Keratinocyte (primary cell): ENCODE measurements around the gene CNTNAP5. TPM values are rescaled to one million over a fixed set of nuclear protein-coding genes. Genes with fewer than 3 reads are reported as not detected.

Experiments used
- DNase-seq: peaks from one replicate; pipeline ENCODE4 v3.0.0-alpha.2; 2011; ENCODE audit warnings: low read depth, missing footprints, low spot score
- FAIRE-seq: peaks from 2 replicates; lab custom pipeline; 2011; peaks lifted over from hg19 to GRCh38; lab: Jason Lieb, UNC
- H2AFZ ChIP-seq: 2 replicates; pipeline ENCODE4 v1.6.0; 2012; ENCODE audit warnings: low read length, control low read depth, inconsistent platforms; ENCODE audit not compliant: control insufficient read depth
- H3K27ac ChIP-seq: 2 replicates; pipeline ENCODE4 v1.5.1; 2011; ENCODE audit warnings: low read length; ENCODE audit not compliant: control insufficient read depth, insufficient read depth
- H3K27me3 ChIP-seq: 3 replicates; pipeline ENCODE4 v1.6.0; 2011; ENCODE audit warnings: low read length; ENCODE audit not compliant: control insufficient read depth, insufficient read depth; ENCODE audit errors: extremely low read depth
- H3K36me3 ChIP-seq, 2 experiments: 2 replicates in 1 of 2; 3 replicates in 1 of 2; pipeline ENCODE4 v1.5.1; 2011; ENCODE audit warnings: low read length in 2 of 2, mild to moderate bottlenecking in 1 of 2; ENCODE audit not compliant: control insufficient read depth in 2 of 2, insufficient read depth in 2 of 2; ENCODE audit errors: extremely low read depth in 1 of 2
- H3K4me1 ChIP-seq: 3 replicates; pipeline ENCODE4 v1.5.1; 2011; ENCODE audit warnings: low read length; ENCODE audit not compliant: control insufficient read depth, insufficient read depth; ENCODE audit errors: extremely low read depth
- H3K4me2 ChIP-seq: 3 replicates; pipeline ENCODE4 v1.6.0; 2011; ENCODE audit warnings: low read depth, low read length; ENCODE audit not compliant: control insufficient read depth, insufficient read depth; ENCODE audit errors: extremely low read depth
- H3K4me3 ChIP-seq, 3 experiments: fragments of 200-600 bp in 1 of 3; sonication (generic) in 1 of 3; 2 replicates in 2 of 3; 3 replicates in 1 of 3; pipeline ENCODE4 v1.5.1; 2011 to 2016; ENCODE audit warnings: low read length in 3 of 3, mild to moderate bottlenecking in 3 of 3, control low read depth in 2 of 3, inconsistent platforms in 1 of 3, low read depth in 1 of 3, mixed read lengths in 1 of 3, mixed run types in 1 of 3, moderate library complexity in 1 of 3; ENCODE audit not compliant: control insufficient read depth in 2 of 3, insufficient read depth in 2 of 3; ENCODE audit errors: extremely low read depth in 1 of 3
- H3K79me2 ChIP-seq: 2 replicates; pipeline ENCODE4 v1.6.0; 2012; ENCODE audit warnings: low read length; ENCODE audit not compliant: control insufficient read depth, insufficient read depth
- H3K9ac ChIP-seq: 3 replicates; pipeline ENCODE4 v1.6.0; 2011; ENCODE audit warnings: low read length; ENCODE audit not compliant: control insufficient read depth, insufficient read depth; ENCODE audit errors: extremely low read depth
- H3K9me1 ChIP-seq: 3 replicates; pipeline ENCODE4 v1.6.0; 2011; ENCODE audit warnings: low read length; ENCODE audit not compliant: control insufficient read depth, insufficient read depth; ENCODE audit errors: extremely low read depth
- H3K9me3 ChIP-seq: 2 replicates; pipeline ENCODE4 v1.5.1; 2012; ENCODE audit warnings: low read depth, low read length; ENCODE audit not compliant: control insufficient read depth
- H4K20me1 ChIP-seq: 3 replicates; pipeline ENCODE4 v1.6.0; 2011; ENCODE audit warnings: low read length; ENCODE audit not compliant: control insufficient read depth, insufficient read depth; ENCODE audit errors: extremely low read depth
- EZH2 ChIP-seq: IDR thresholded peaks from one replicate; pipeline ENCODE4 v1.6.1; 2012; ENCODE audit warnings: inconsistent platforms, mild to moderate bottlenecking, low read length, moderate library complexity
- dilution Hi-C: fragments of 300-500 bp; cut with MboI; formaldehyde crosslinking; loops from one replicate; pipeline ENCODE4 v1.7.0; 2020; ENCODE audit warnings: low sequenced_read_pairs; ENCODE audit not compliant: extremely low pct_ligation_motif_present
- polyA plus RNA-seq, 5 experiments: library from polyadenylated mRNA; depleted of rRNA in 3 of 5; stranded (reverse) in 3 of 5; stranded (forward) in 1 of 5; unstranded in 1 of 5; fragments of >200 nt; gene quantifications; 1 replicate in 1 of 5; 2 replicates in 3 of 5; 3 replicates in 1 of 5; pipeline versions ENCODE4 v1.2.1 to v1.2.3, GENCODE V29; 2011 to 2012; ENCODE audit warnings: missing spikeins in 2 of 5, low read depth in 1 of 5, low replicate concordance in 1 of 5
- TF ChIP-seq, protein P1 (sequence below), 3 experiments: IDR thresholded peaks in 1 of 3; conservative IDR thresholded peaks in 1 of 3; optimal IDR thresholded peaks in 1 of 3; 2 replicates in 2 of 3; 3 replicates in 1 of 3; pipeline versions ENCODE3 to v1.5.1; 2011; ENCODE audit warnings: low read length in 3 of 3, mild to moderate bottlenecking in 3 of 3, moderate library complexity in 2 of 3, control low read depth in 1 of 3, inconsistent platforms in 1 of 3; ENCODE audit not compliant: insufficient read depth in 2 of 3; ENCODE audit errors: extremely low read depth in 1 of 3

CNTNAP5 gene
- polyA plus RNA-seq, 1 donor (not counting 4 experiments of a cell fraction or from before 2014, with no cell fraction given) = not detected

DNA sequence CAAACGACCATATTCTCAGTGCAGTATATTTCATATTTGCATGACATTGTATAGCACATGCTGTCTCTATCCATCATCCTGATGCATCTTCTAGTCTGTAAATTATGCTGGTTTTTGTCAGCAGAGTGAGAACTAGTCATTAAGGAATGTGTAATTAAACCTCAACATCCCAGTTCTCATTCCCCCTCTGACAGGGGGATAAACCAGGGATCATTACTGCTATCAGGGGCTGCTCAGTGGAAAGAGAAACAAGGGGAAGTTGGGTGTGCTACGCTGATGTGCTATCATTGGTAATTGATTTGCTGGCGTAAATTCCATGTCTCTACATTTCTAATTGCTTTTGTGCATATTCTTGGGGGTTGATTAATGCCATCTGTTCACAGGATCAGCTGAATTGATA, 7.7 kb downstream of the CNTNAP5 start:
- no peak for DNase-seq
- H3K4me1 ChIP-seq = no peaks in the 10 kb centered on the region
- H3K9me1 ChIP-seq = no peaks in the 10 kb centered on the region
- H4K20me1 ChIP-seq = no peaks in the 10 kb centered on the region
- no peak overlapping the region for H3K27ac ChIP-seq
- no peaks in the 10 kb centered on the region for H3K27me3 ChIP-seq
- TF ChIP-seq EZH2 = no peak
- TF ChIP-seq, protein P1, sequence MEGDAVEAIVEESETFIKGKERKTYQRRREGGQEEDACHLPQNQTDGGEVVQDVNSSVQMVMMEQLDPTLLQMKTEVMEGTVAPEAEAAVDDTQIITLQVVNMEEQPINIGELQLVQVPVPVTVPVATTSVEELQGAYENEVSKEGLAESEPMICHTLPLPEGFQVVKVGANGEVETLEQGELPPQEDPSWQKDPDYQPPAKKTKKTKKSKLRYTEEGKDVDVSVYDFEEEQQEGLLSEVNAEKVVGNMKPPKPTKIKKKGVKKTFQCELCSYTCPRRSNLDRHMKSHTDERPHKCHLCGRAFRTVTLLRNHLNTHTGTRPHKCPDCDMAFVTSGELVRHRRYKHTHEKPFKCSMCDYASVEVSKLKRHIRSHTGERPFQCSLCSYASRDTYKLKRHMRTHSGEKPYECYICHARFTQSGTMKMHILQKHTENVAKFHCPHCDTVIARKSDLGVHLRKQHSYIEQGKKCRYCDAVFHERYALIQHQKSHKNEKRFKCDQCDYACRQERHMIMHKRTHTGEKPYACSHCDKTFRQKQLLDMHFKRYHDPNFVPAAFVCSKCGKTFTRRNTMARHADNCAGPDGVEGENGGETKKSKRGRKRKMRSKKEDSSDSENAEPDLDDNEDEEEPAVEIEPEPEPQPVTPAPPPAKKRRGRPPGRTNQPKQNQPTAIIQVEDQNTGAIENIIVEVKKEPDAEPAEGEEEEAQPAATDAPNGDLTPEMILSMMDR (optimal IDR thresholded peaks at IDR 0.05 in 1 of 3, IDR thresholded peaks at IDR 0.05 in 1 of 3, conservative IDR thresholded peaks at IDR 0.05 in 1 of 3; ENCODE audit: extremely low read depth in 1 of 3, insufficient read depth in 2 of 3, low read length in 3 of 3) = no peak
- no peaks in the 10 kb centered on the region for H3K36me3 ChIP-seq
- H3K4me2 ChIP-seq = no peak overlapping the region
- H2AFZ ChIP-seq = no peak overlapping the region
- H3K9ac ChIP-seq = no peak overlapping the region
- H3K4me3 ChIP-seq = no peak overlapping the region
- no peaks in the 10 kb centered on the region for H3K9me3 ChIP-seq
- FAIRE-seq = no peak
- no peaks in the 10 kb centered on the region for H3K79me2 ChIP-seq
- dilution Hi-C loops = no loop called here

GRCh38 chr2:124034265-124034664, 9.2 kb downstream of the CNTNAP5 start:
- dilution Hi-C loops = no loop called here
- Histone ChIP-seq H3K4me1 (no peaks in the 10 kb centered on the region), H3K27me3 (no peaks in the 10 kb centered on the region), H3K9me1 (no peaks in the 10 kb centered on the region), H3K79me2 (no peaks in the 10 kb centered on the region), H3K9me3 (no peaks in the 10 kb centered on the region), H3K4me2 (no peak overlapping the region), H3K9ac (no peak overlapping the region), H2AFZ (no peak overlapping the region), H3K27ac (no peak overlapping the region), H4K20me1 (no peaks in the 10 kb centered on the region), H3K4me3 (no peak overlapping the region), H3K36me3 (no peaks in the 10 kb centered on the region)
- no peak for FAIRE-seq
- DNase-seq = no peak
- TF ChIP-seq, protein P1 (optimal IDR thresholded peaks at IDR 0.05 in 1 of 3, IDR thresholded peaks at IDR 0.05 in 1 of 3, conservative IDR thresholded peaks at IDR 0.05 in 1 of 3; ENCODE audit: extremely low read depth in 1 of 3, insufficient read depth in 2 of 3, low read length in 3 of 3) = no peak
- TF ChIP-seq EZH2 = no peak
